ENCODE data around the gene CUX1.

GRCh38 chr7:101901661-101902491 is 84.5 kb downstream of the CUX1 start:
- no peak for TF ChIP-seq GATA3 (IDR thresholded peaks at IDR 0.05; ENCODE audit: low read depth, low read length)
- TF ChIP-seq GATA2 (IDR thresholded peaks at IDR 0.05; ENCODE audit: low read depth, low read length) = no peak

Measured in SH-SY5Y (cell line).